Choroid plexus epithelial cell (primary cell): ENCODE measurements around the gene PLCB2.

Source experiments
- DNase-seq: peaks from one replicate; pipeline ENCODE4 v3.0.0-alpha.2; 2010; ENCODE audit warnings: low read depth
- H3K4me3 ChIP-seq: 2 replicates; pipeline ENCODE4 v1.5.1; 2011; ENCODE audit warnings: low read depth, mild to moderate bottlenecking, control low read depth, low read length, moderate library complexity
- CTCF ChIP-seq: conservative IDR thresholded peaks from 2 replicates; pipeline ENCODE4 v1.5.1; 2011; ENCODE audit warnings: low read depth, mild to moderate bottlenecking, control low read depth, inconsistent platforms, low read length, moderate library complexity

PLCB2 gene

GRCh38 chr15:40250304-40250656, 57.5 kb downstream of the PLCB2 start:
- DNase-seq: no peak
- no peak for TF ChIP-seq CTCF
- H3K4me3 ChIP-seq: no peak overlapping the region

- no peak for TF ChIP-seq CTCF
- DNase-seq: no peak
- H3K4me3 ChIP-seq: no peak overlapping the region
Observed at GRCh38 chr15:40249477-40250303, 58.0 kb downstream of the PLCB2 start.

GRCh38 chr15:40248006-40248783, 59.5 kb downstream of the PLCB2 start:
- DNase-seq: no peak
- H3K4me3 ChIP-seq: no peak overlapping the region
- no peak for TF ChIP-seq CTCF

- H3K4me3 ChIP-seq: no peak overlapping the region
- TF ChIP-seq CTCF: no peak
- DNase-seq: no peak
Observed at GRCh38 chr15:40247406-40247971, 60.2 kb downstream of the PLCB2 start.

- H3K4me3 ChIP-seq: no peak overlapping the region
- TF ChIP-seq CTCF: no peak
- DNase-seq: no peak
Observed at GRCh38 chr15:40246496-40247280, 61.0 kb downstream of the PLCB2 start.

- DNase-seq: no peak
- TF ChIP-seq CTCF: no peak
- no peak overlapping the region for H3K4me3 ChIP-seq
Observed at GRCh38 chr15:40245666-40246450, 61.9 kb downstream of the PLCB2 start.
